Smooth muscle cell of the umbilical artery (primary cell): ENCODE measurements around the gene MRPS6. TPM values are rescaled to one million over a fixed set of nuclear protein-coding genes. Genes with fewer than 3 reads are reported as not detected.

Experiments used
- total RNA-seq: library from RNA; depleted of rRNA; stranded (reverse); fragments of >200 nt; gene quantifications from 2 replicates; pipeline ENCODE4 v1.2.3, GENCODE V29; 2014

MRPS6 gene
- total RNA-seq = 11.9 and 21.2 TPM in 2 replicates

DNA sequence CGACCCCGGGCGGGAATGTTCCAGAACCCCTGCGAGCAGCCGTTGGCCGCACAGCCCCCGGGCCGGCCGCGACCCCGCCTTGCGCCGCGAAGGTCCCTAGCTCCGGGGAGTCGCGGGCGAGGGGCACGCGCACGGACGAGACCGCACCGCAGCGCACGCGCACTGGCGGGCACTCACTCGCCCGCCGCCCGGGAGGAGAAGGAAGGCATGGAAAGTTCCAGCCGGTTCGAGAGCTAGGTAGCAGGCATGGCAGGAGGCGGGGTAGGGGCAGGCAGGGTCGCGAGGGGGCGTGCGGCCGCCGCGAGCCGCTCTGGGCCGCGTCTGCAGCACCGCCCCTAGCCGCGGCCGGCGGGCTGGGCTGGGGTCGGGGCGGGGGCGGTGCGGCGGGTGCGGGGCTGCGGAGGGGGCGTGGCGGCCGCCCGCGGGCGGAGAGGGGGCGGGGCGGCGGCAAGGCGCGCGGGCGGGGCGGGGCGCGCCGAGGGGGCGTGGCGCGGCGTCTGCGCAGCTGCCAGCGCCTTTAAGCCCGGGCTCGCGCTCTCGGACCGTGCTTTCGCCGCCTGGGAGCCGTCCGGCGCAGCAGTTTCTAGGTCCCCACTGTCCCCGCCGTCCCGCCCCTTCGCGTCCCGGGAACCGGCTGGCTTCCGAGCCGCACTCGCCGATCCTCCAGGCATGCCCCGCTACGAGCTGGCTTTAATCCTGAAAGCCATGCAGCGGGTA lies at the start of gene MRPS6, which contains the start of gene SLC5A3:
Gene MRPS6, plus strand, starts transcription at position 547 of the 717 bp plus-strand sequence. Its CDS starts 123 bp downstream, at position 670.
Gene SLC5A3, plus strand, starts transcription at position 547 of the 717 bp plus-strand sequence. CDS start 21,621 bp downstream, outside the sequence.

Other genes with a start within 250 kb of the MRPS6 start
- gene ATP5PO, start 157.8 kb upstream of the MRPS6 start, total RNA-seq = 82.5 and 138 TPM in 2 replicates
- 70.6 and 71.6 TPM in 2 replicates for gene SLC5A3, start within 50 bp of the MRPS6 start, total RNA-seq